AG04450 (cell line): Measurements from ENCODE around the gene CFAP77. TPM values are rescaled to one million over a fixed set of nuclear protein-coding genes. Genes with fewer than 3 reads are reported as not detected.
A peak's percentile ranks its signal among the peaks of the same experiment; 100 is the strongest.

ENCODE experiments used
- CTCF ChIA-PET: fragments of 300-600, 350-600 bp; formaldehyde crosslinking; extraction: SDS; loops from one replicate; lab custom pipeline; 2022; ENCODE audit warnings: antibody characterized with exemption, inconsistent platforms; lab: Charles Lee
- POLR2A ChIA-PET: fragments of 350-600 bp; formaldehyde crosslinking; extraction: SDS; loops from one replicate; lab custom pipeline; 2021; ENCODE audit warnings: antibody characterized with exemption, inconsistent platforms; lab: Yijun Ruan, JAX
- DNase-seq: peaks from one replicate; pipeline ENCODE4 v3.0.0-alpha.2; 2011; ENCODE audit warnings: low read depth, low spot score
- H3K27ac ChIP-seq: one replicate; pipeline ENCODE4 v1.5.1; 2012; ENCODE audit warnings: low read depth, low read length, control low read depth
- H3K27me3 ChIP-seq: one replicate; pipeline ENCODE4 v1.6.0; 2012; ENCODE audit warnings: low read length; ENCODE audit not compliant: control insufficient read depth, insufficient read depth
- H3K4me3 ChIP-seq: 2 replicates; pipeline ENCODE4 v1.5.1; 2011; ENCODE audit warnings: mild to moderate bottlenecking, low read depth, low read length, control low read depth
- H3K9me3 ChIP-seq: 2 replicates; pipeline ENCODE4 v1.5.1; 2012; ENCODE audit warnings: low read length; ENCODE audit not compliant: control insufficient read depth, insufficient read depth
- CTCF ChIP-seq: IDR thresholded peaks from 2 replicates; pipeline ENCODE4 v1.5.1; 2011; ENCODE audit warnings: low read depth, low read length, control low read depth, inconsistent platforms
- polyA plus RNA-seq: library from polyadenylated mRNA; depleted of rRNA; stranded (reverse); fragments of >200 nt; gene quantifications from 2 replicates; pipeline ENCODE4 v1.2.3, GENCODE V29; 2011

Gene CFAP77
- polyA plus RNA-seq, 1 experiment: not detected

GRCh38 chr9:132407196-132407595 lies 2.8 kb upstream of the CFAP77 start:
- ChIA-PET POLR2A (no interaction called here), CTCF (no interaction called here)
- Histone ChIP-seq H3K4me3 (no peak overlapping the region), H3K27ac (no peak overlapping the region), H3K9me3 (peaks cover 3% of the 10 kb centered on the region), H3K27me3 (peaks cover 20% of the 10 kb centered on the region)
- DNase-seq: no peak
- TF ChIP-seq CTCF: no peak

- ChIA-PET POLR2A (no interaction called here), CTCF (no interaction called here)
- H3K4me3 ChIP-seq: no peak overlapping the region
Observed at GRCh38 chr9:132408521-132408920, 1.5 kb upstream of the CFAP77 start.

GRCh38 chr9:132410642-132411041 lies 631 bp downstream of the CFAP77 start:
- Histone ChIP-seq H3K27me3 (peaks cover 52% of the 10 kb centered on the region), H3K27ac (no peak overlapping the region), H3K4me3 (peak overlapping the region; percentile 57), H3K9me3 (peaks cover 3% of the 10 kb centered on the region)
- POLR2A ChIA-PET: interaction anchor here (0.5 to 1.0 kb wide), 5 partner anchors 9 to 1693 kb away, joined by 3 to 11 read pairs (median 3); no protein-coding TSS in a partner anchor
- CTCF ChIA-PET: interaction anchor here (0.6 to 1.3 kb wide), 3 partner anchors 164 to 494 kb away, joined by 3 to 6 read pairs (median 5); no protein-coding TSS in a partner anchor
- DNase-seq: no peak
- no peak for TF ChIP-seq CTCF

More at GRCh38 chr9:132408521-132408920, 1.5 kb upstream of the CFAP77 start:
- Histone ChIP-seq H3K9me3 (peaks cover 3% of the 10 kb centered on the region), H3K27ac (no peak overlapping the region), H3K27me3 (peaks cover 33% of the 10 kb centered on the region)
- no peak for DNase-seq
- TF ChIP-seq CTCF: no peak

- CTCF ChIA-PET: interaction anchor here (1.1 to 1.3 kb wide), 2 partner anchors 164 to 494 kb away, joined by 3 to 5 read pairs; no protein-coding TSS in a partner anchor
- peaks cover 55% of the 10 kb centered on the region for H3K27me3 ChIP-seq
- TF ChIP-seq CTCF: peak; percentile 57
- H3K4me3 ChIP-seq: no peak overlapping the region
- peaks cover 3% of the 10 kb centered on the region for H3K9me3 ChIP-seq
- no peak overlapping the region for H3K27ac ChIP-seq
- POLR2A ChIA-PET: no interaction called here
- no peak for DNase-seq
Observed at GRCh38 chr9:132411091-132411508, 1.1 kb downstream of the CFAP77 start.

- H3K27me3 ChIP-seq: peaks cover 55% of the 10 kb centered on the region
- CTCF ChIA-PET: interaction anchor here (0.5 to 2.1 kb wide), 4 partner anchors 96 to 1003 kb away, joined by 3 to 11 read pairs (median 4); no protein-coding TSS in a partner anchor
Observed at GRCh38 chr9:132412089-132412488, 2.1 kb downstream of the CFAP77 start.

More at GRCh38 chr9:132412089-132412488, 2.1 kb downstream of the CFAP77 start:
- H3K9me3 ChIP-seq: peaks cover 3% of the 10 kb centered on the region
- no peak for DNase-seq
- POLR2A ChIA-PET: no interaction called here
- peak; percentile 65 for TF ChIP-seq CTCF
- no peak overlapping the region for H3K27ac ChIP-seq
- no peak overlapping the region for H3K4me3 ChIP-seq
